GM23248 (cell line): ENCODE results near the gene MYH7. TPM values are rescaled to one million over a fixed set of nuclear protein-coding genes. Genes with fewer than 3 reads are reported as not detected.
"Not testable (repeated sequence)": the region's sequence is repeated elsewhere in the genome, so short reads cannot be mapped to it uniquely, and the experiment has no call there.

Experiments used
- DNase-seq: peaks from one replicate; pipeline ENCODE4 v3.0.0-alpha.2; 2015
- H2AFZ ChIP-seq: fragments of 200-600 bp; sonication (generic); 2 replicates; pipeline ENCODE4 v1.6.1; 2016; ENCODE audit warnings: antibody characterized with exemption
- H3F3A ChIP-seq: fragments of 200-600 bp; sonication (generic); 2 replicates; pipeline ENCODE4 v1.6.1; 2016; ENCODE audit warnings: mild to moderate bottlenecking, antibody characterized with exemption, mixed run types; ENCODE audit not compliant: insufficient read depth
- H3K27ac ChIP-seq: fragments of 200-600 bp; sonication (generic); 2 replicates; pipeline ENCODE4 v1.5.1; 2016; ENCODE audit warnings: mild to moderate bottlenecking
- H3K27me3 ChIP-seq: fragments of 200-600 bp; sonication (generic); replicated peaks from 2 replicates; pipeline ENCODE4 v1.6.1; 2016; ENCODE audit warnings: mild to moderate bottlenecking; ENCODE audit not compliant: insufficient read depth
- H3K36me3 ChIP-seq: fragments of 200-600 bp; sonication (generic); 2 replicates; pipeline ENCODE4 v1.6.1; 2016; ENCODE audit warnings: low read depth, mild to moderate bottlenecking
- H3K4me1 ChIP-seq: fragments of 200-600 bp; sonication (generic); 2 replicates; pipeline ENCODE4 v1.6.1; 2016; ENCODE audit warnings: mild to moderate bottlenecking; ENCODE audit not compliant: insufficient read depth
- H3K4me2 ChIP-seq: fragments of 200-600 bp; sonication (generic); one replicate; pipeline ENCODE4 v1.6.1; 2016; ENCODE audit warnings: mild to moderate bottlenecking; ENCODE audit not compliant: unreplicated experiment
- H3K4me3 ChIP-seq: fragments of 200-600 bp; sonication (generic); 2 replicates; pipeline ENCODE4 v1.5.1; 2016; ENCODE audit warnings: mild to moderate bottlenecking
- H3K79me2 ChIP-seq: fragments of 200-600 bp; sonication (generic); 2 replicates; pipeline ENCODE4 v1.6.1; 2016; ENCODE audit warnings: mild to moderate bottlenecking; ENCODE audit not compliant: insufficient read depth
- H3K9ac ChIP-seq: fragments of 200-600 bp; sonication (generic); 2 replicates; pipeline ENCODE4 v1.6.1; 2016; ENCODE audit warnings: mild to moderate bottlenecking
- H3K9me2 ChIP-seq: fragments of 200-600 bp; sonication (generic); 2 replicates; pipeline ENCODE4 v1.6.1; 2016; ENCODE audit warnings: mixed run types, mild to moderate bottlenecking, moderate library complexity; ENCODE audit not compliant: insufficient read depth
- H3K9me3 ChIP-seq: fragments of 200-600 bp; sonication (generic); one replicate; pipeline ENCODE4 v1.6.1; 2017; ENCODE audit warnings: low read depth
- H4K20me1 ChIP-seq: fragments of 200-600 bp; sonication (generic); 2 replicates; pipeline ENCODE4 v1.6.0; 2016; ENCODE audit not compliant: insufficient read depth
- EZH2 ChIP-seq: fragments of 200-600 bp; sonication (generic); IDR thresholded peaks from 2 replicates; pipeline ENCODE4 v1.6.1; 2018; ENCODE audit warnings: antibody characterized with exemption, mild to moderate bottlenecking; ENCODE audit not compliant: insufficient read depth, poor library complexity, severe bottlenecking
- EZH2phosphoT487 ChIP-seq: fragments of 200-600 bp; sonication (generic); IDR thresholded peaks from 2 replicates; pipeline ENCODE4 v1.6.1; 2018; ENCODE audit warnings: antibody characterized with exemption, moderate library complexity, mild to moderate bottlenecking, low read depth; ENCODE audit not compliant: insufficient read depth
- WGBS, 2 experiments: methylation state at CpG; one replicate each; pipeline ENCODE4 v1.1.6; 2015 to 2017; ENCODE audit warnings: low lambda C conversion rate in 2 of 2, low coverage in 1 of 2; ENCODE audit errors: missing lambda C conversion rate in 2 of 2; 5-methylcytosine and 5-hydroxymethylcytosine counted together
- in situ Hi-C: fragments of 300-500 bp; cut with MboI; formaldehyde crosslinking; loops from 2 replicates; pipeline ENCODE4 v1.15.0; 2020
- polyA plus RNA-seq: library from polyadenylated mRNA; unstranded; fragments of >200 nt; fragmentation: Nextera tagmentation; extraction: Ambion mirVana; gene quantifications from 2 replicates; pipeline ENCODE4 v1.2.1, GENCODE V29; 2016
- total RNA-seq: library from RNA; depleted of rRNA; stranded (reverse); fragments of >200 nt; shearing (Covaris generic); gene quantifications from 2 replicates; pipeline ENCODE4 v1.2.3, GENCODE V29; 2014

Gene MYH7
- total and polyA plus RNA-seq, 2 experiments from 2014 or later: not detected

- Histone ChIP-seq H3K27me3 (peaks cover 16% of the 10 kb centered on the region), H3K4me2 (no peak overlapping the region), H3K79me2 (no peaks in the 10 kb centered on the region), H4K20me1 (no peaks in the 10 kb centered on the region), H3K9ac (no peak overlapping the region), H3K4me1 (no peaks in the 10 kb centered on the region), H3K36me3 (no peaks in the 10 kb centered on the region), H2AFZ (no peak overlapping the region), H3K4me3 (no peak overlapping the region), H3K27ac (no peak overlapping the region), H3K9me2 (no peaks in the 10 kb centered on the region), H3K9me3 (no peaks in the 10 kb centered on the region), H3F3A (no peaks in the 10 kb centered on the region)
- in situ Hi-C loops: no loop called here
- TF ChIP-seq EZH2phosphoT487: no peak
- TF ChIP-seq EZH2: no peak
- no peak for DNase-seq
- WGBS, 2 experiments: 52 to 62% methylated on average over 10 of the region's 10 CpGs
Measured at GRCh38 chr14:23431486-23431885, 4.0 kb downstream of the MYH7 start.

DNA sequence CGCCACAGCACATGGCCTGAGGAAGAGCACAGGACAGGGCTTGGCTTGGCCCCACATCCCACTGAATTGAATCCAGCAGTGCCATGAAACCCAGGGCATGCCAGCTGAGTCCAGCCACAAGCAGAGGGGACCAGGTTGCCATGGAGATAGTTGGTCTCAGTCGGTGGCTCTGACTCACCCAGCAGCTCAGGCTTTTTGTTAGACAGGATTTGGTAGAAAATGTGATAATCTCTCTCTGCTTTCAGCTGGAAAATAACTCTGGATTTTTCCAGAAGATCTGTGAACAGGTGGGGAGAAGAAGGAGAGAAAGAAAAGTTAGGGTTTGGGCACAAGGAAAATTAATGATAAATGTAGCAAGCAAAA lies 4.8 kb downstream of the MYH7 start:
- Histone ChIP-seq H3F3A (no peaks in the 10 kb centered on the region), H3K4me1 (no peaks in the 10 kb centered on the region), H3K9ac (no peak overlapping the region), H2AFZ (no peak overlapping the region), H4K20me1 (no peaks in the 10 kb centered on the region), H3K79me2 (no peaks in the 10 kb centered on the region), H3K27me3 (peaks cover 19% of the 10 kb centered on the region), H3K4me3 (no peak overlapping the region), H3K9me3 (no peaks in the 10 kb centered on the region), H3K36me3 (no peaks in the 10 kb centered on the region), H3K27ac (no peak overlapping the region), H3K4me2 (no peak overlapping the region), H3K9me2 (no peaks in the 10 kb centered on the region)
- 0 to 6% methylated on average over 2 of the region's 2 CpGs for WGBS, 2 experiments
- TF ChIP-seq EZH2phosphoT487 (no peak), EZH2 (no peak)
- DNase-seq: peak; percentile 49
- in situ Hi-C loops: no loop called here

DNA sequence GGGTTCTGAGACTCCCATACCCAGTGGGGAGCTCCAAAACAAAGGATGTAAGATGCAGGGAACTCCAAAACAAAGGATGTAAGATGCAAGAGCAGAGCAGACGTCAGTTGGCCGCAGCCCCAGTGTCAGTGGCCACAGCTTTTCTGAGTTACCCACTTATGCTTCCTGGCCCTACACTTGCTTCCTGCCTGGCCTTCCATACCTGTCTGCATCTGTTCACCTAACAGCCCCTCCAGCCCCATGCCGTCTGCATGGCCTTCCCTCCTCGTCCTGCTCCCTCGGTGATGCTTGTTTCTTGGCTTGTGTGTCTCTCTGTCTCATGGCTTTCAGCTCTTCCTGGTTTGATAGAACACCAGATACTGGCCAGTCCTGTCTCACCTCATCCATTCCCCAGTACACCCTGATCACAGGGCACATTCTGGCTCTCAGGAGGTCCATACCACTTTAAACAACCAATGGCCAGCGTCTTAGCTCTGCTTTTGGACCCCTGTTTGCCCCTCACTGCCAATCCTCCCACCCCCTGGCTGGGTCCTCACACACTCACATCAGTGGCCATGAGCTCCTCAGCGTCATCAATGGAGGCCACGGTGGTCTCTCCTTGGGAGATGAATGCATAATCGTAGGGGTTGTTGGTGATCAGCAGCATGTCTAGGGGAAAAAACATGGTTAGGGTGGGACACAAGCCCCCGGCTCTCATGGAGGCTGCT lies 5.3 kb downstream of the MYH7 start:
- DNase-seq: no peak
- Histone ChIP-seq H3K9me2 (no peaks in the 10 kb centered on the region), H3K9me3 (no peaks in the 10 kb centered on the region), H3K36me3 (no peaks in the 10 kb centered on the region), H3K79me2 (no peaks in the 10 kb centered on the region), H3K27me3 (peaks cover 19% of the 10 kb centered on the region), H3K4me3 (no peak overlapping the region), H3K9ac (no peak overlapping the region), H3K4me1 (no peaks in the 10 kb centered on the region), H4K20me1 (no peaks in the 10 kb centered on the region), H3K4me2 (no peak overlapping the region), H3K27ac (no peak overlapping the region), H3F3A (no peaks in the 10 kb centered on the region), H2AFZ (no peak overlapping the region)
- WGBS, 2 experiments: 39 to 44% methylated on average over 10 of the region's 10 CpGs
- in situ Hi-C loops: no loop called here
- no peak for TF ChIP-seq EZH2

GRCh38 chr14:23428686-23429495 lies 6.6 kb downstream of the MYH7 start:
- in situ Hi-C loops: no loop called here
- WGBS, 2 experiments: 27 to 42% methylated on average over 13 of the region's 13 CpGs

DNA sequence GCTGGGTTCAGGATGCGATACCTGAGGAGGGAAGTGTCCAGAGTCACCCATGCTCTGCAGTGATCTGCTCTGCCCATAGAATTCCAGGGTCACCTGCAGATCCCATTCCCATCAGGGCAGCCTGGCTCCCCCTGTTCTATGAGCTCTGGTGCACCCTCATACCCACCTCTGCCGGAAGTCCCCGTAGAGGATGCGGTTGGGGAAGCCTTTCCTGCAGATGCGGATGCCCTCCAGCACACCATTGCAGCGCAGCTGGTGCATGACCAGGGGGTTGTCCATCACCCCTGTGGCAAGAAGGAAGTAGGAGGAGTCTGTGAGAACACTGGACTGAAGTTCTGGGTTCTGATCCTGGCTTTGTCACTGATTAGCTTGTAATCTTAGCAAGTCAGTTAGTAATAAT lies 9.7 kb downstream of the MYH7 start:
- DNase-seq, H4K20me1 ChIP-seq, in situ Hi-C loops, H3K4me1 ChIP-seq, H3K36me3 ChIP-seq, H3K9me3 ChIP-seq, H3K9me2 ChIP-seq, H3F3A ChIP-seq, H3K4me2 ChIP-seq, H3K27ac ChIP-seq, H3K4me3 ChIP-seq, H3K27me3 ChIP-seq, H2AFZ ChIP-seq, H3K79me2 ChIP-seq, H3K9ac ChIP-seq: not testable (repeated sequence)
- WGBS, 2 experiments: 76% methylated on average over 6 of the region's 6 CpGs

More at GRCh38 chr14:23428686-23429495, 6.6 kb downstream of the MYH7 start:
- H3K4me2 ChIP-seq: no peak overlapping the region
- H3K9me3 ChIP-seq: no peaks in the 10 kb centered on the region
- no peaks in the 10 kb centered on the region for H3F3A ChIP-seq
- TF ChIP-seq EZH2phosphoT487 (no peak), EZH2 (no peak)
- H3K27me3 ChIP-seq: peaks cover 19% of the 10 kb centered on the region; the same call in 1 of the 2 replicates
- DNase-seq: no peak
- no peaks in the 10 kb centered on the region for H3K36me3 ChIP-seq
- no peak overlapping the region for H3K9ac ChIP-seq
- no peaks in the 10 kb centered on the region for H3K79me2 ChIP-seq
- H3K27ac ChIP-seq: no peak overlapping the region
- H3K4me3 ChIP-seq: no peak overlapping the region
- H3K4me1 ChIP-seq: no peaks in the 10 kb centered on the region
- H4K20me1 ChIP-seq: no peaks in the 10 kb centered on the region
- H3K9me2 ChIP-seq: no peaks in the 10 kb centered on the region
- no peak overlapping the region for H2AFZ ChIP-seq
